Kidney tubule cell (primary cell): ENCODE results near the gene SMIM3.
A peak's percentile ranks its signal among the peaks of the same experiment; 100 is the strongest.
"Not testable (repeated sequence)": the region's sequence is repeated elsewhere in the genome, so short reads cannot be mapped to it uniquely, and the experiment has no call there.

Experiments used
- DNase-seq: peaks from one replicate; pipeline ENCODE4 v3.0.0-alpha.2; 2018; ENCODE audit warnings: low spot score

The SMIM3 gene

GRCh38 chr5:150793423-150793888 lies 14.9 kb downstream of the SMIM3 start:
- not testable (repeated sequence) for DNase-seq

GRCh38 chr5:150794927-150795326 lies 16.4 kb downstream of the SMIM3 start:
- DNase-seq: no peak

- DNase-seq: no peak
Observed at GRCh38 chr5:150797384-150797783, 18.8 kb downstream of the SMIM3 start.

- DNase-seq: peak; percentile 70
Observed at GRCh38 chr5:150801117-150801927, 22.8 kb downstream of the SMIM3 start.

GRCh38 chr5:150804388-150804787 lies 25.8 kb downstream of the SMIM3 start:
- DNase-seq: no peak

- no peak for DNase-seq
Observed at GRCh38 chr5:150809363-150809762, 30.8 kb downstream of the SMIM3 start.

GRCh38 chr5:150815010-150815409 lies 36.5 kb downstream of the SMIM3 start:
- DNase-seq: no peak

- DNase-seq: no peak
Observed at GRCh38 chr5:150816946-150817345, 38.4 kb downstream of the SMIM3 start.

- DNase-seq: no peak
Observed at GRCh38 chr5:150829744-150830143, 51.2 kb downstream of the SMIM3 start.

- not testable (repeated sequence) for DNase-seq
Observed at GRCh38 chr5:150831821-150832220, 53.3 kb downstream of the SMIM3 start.

- DNase-seq: no peak
Observed at GRCh38 chr5:150836064-150836463, 57.5 kb downstream of the SMIM3 start.

GRCh38 chr5:150836703-150837102 lies 58.1 kb downstream of the SMIM3 start:
- DNase-seq: peak; percentile 15

GRCh38 chr5:150845185-150845859 lies 66.8 kb downstream of the SMIM3 start:
- DNase-seq: not testable (repeated sequence)

GRCh38 chr5:150846308-150846653 lies 67.7 kb downstream of the SMIM3 start, which contains the start of gene IRGM:
TSS of gene IRGM (plus strand) at chr5:150846521. CDS start at chr5:150848124, 1,603 bp downstream.
- not testable (repeated sequence) for DNase-seq
